ENCODE measurements around the gene WFIKKN1. TPM values are rescaled to one million over a fixed set of nuclear protein-coding genes. Genes with fewer than 3 reads are reported as not detected.
A peak's percentile ranks its signal among the peaks of the same experiment; 100 is the strongest.

WFIKKN1 gene
- total and polyA plus RNA-seq, 2 of the 4 experiments (the other 2 are of a cell fraction) = 0.10 TPM; not detected in 1

- POLR2A ChIA-PET (ENCODE audit: unreplicated experiment) = no interaction called here
These were observed 9.8 kb downstream of the WFIKKN1 start for GRCh38 chr16:640614-641013.

More at GRCh38 chr16:640614-641013, 9.8 kb downstream of the WFIKKN1 start:
- Histone ChIP-seq H4K91ac (ENCODE audit: insufficient read depth, low read depth, low read length) (no peak overlapping the region), H3K9me1 (ENCODE audit: insufficient read depth, low read length) (peaks cover 11% of the 10 kb centered on the region; the same call in 1 of the 2 replicates), H3K36me3 (ENCODE audit: control insufficient read depth, insufficient read depth, low read length) (no peaks in the 10 kb centered on the region), H3K9me3 (ENCODE audit: control insufficient read depth, insufficient read depth, low read length) (no peaks in the 10 kb centered on the region), H3K4me1 (ENCODE audit: control insufficient read depth, insufficient read depth, low read length) (peaks cover 11% of the 10 kb centered on the region), H3K27ac (ENCODE audit: insufficient read depth, low read length) (no peak overlapping the region), H3K4me3 (ENCODE audit: insufficient read depth, low read depth, low read length) (no peak overlapping the region), H3K14ac (replicated peaks; ENCODE audit: low read depth, low read length) (no peak overlapping the region), H4K8ac (ENCODE audit: low read depth in 2 of 2, low read length in 2 of 2) (no peak overlapping the region), H2BK5ac (ENCODE audit: low read depth, low read length, poor library complexity, severe bottlenecking) (no peak overlapping the region), H3K4ac (ENCODE audit: low read depth, low read length) (no peak overlapping the region), H3K23ac (ENCODE audit: low read depth, low read length) (no peak overlapping the region), H2AFZ (replicated peaks; ENCODE audit: low read length, poor library complexity) (no peak overlapping the region), H2AK9ac (replicated peaks; ENCODE audit: low read depth, low read length, poor library complexity) (peak overlapping the region; percentile 23), H4K5ac (ENCODE audit: low read depth, low read length) (no peak overlapping the region), H3K27me3 (ENCODE audit: control insufficient read depth, insufficient read depth, low read length) (no peaks in the 10 kb centered on the region), H3K79me1 (ENCODE audit: low read depth in 1 of 2, low read length in 2 of 2) (peaks cover 3 to 25% of the 10 kb centered on the region in 2 experiments; a peak in 2 of 4 replicates), H3K18ac (ENCODE audit: low read depth, low read length) (no peak overlapping the region), H2AK5ac (ENCODE audit: low read depth, low read length) (no peak overlapping the region), H2BK120ac (ENCODE audit: low read depth, low read length) (no peak overlapping the region), H3K9ac (ENCODE audit: low read depth, low read length) (no peak overlapping the region), H2BK20ac (ENCODE audit: low read depth, low read length) (no peak overlapping the region), H3K4me2 (ENCODE audit: low read depth, low read length) (no peak overlapping the region; the same call in 1 of the 2 replicates), H4K20me1 (ENCODE audit: insufficient read depth, low read length) (peaks cover 4% of the 10 kb centered on the region), H3K56ac (ENCODE audit: extremely low read depth, insufficient read depth, low read length) (no peak overlapping the region), H2BK15ac (ENCODE audit: low read depth, low read length) (no peak overlapping the region)
- CTCF ChIA-PET = no interaction called here
- ATAC-seq (ENCODE audit: low read depth) (no peak), DNase-seq (no peak)
- intact Hi-C loops (cut with micrococcal nuclease) = no loop called here
- WGBS, 2 experiments (ENCODE audit: extremely low coverage in 2 of 2, insufficient read length in 1 of 2) = no CpG with 5 or more reads among the region's 5 CpGs
- no TSS peak for BruUV-seq (replicated peaks)
- in situ Hi-C loops (cut with MboI; ENCODE audit: low sequenced_read_pairs) = loop anchor here (10.0 kb wide), 1 partner anchor 246 kb away; the partner anchor contains the start of gene NME4
- no peak for TF ChIP-seq SMC3 (IDR thresholded peaks at IDR 0.05; ENCODE audit: low read depth, low read length)
- no peak for TF ChIP-seq MXI1 (IDR thresholded peaks at IDR 0.05; ENCODE audit: borderline replicate concordance, low read depth, low read length)
- no peak for TF ChIP-seq RFX5 (IDR thresholded peaks at IDR 0.05; ENCODE audit: low read depth, low read length)
- TF ChIP-seq MAFK (IDR thresholded peaks at IDR 0.05; ENCODE audit: low read depth, low read length) = no peak
- no peak for TF ChIP-seq CHD1 (IDR thresholded peaks at IDR 0.05; ENCODE audit: low read depth, low read length)
- no peak for TF ChIP-seq BHLHE40 (IDR thresholded peaks at IDR 0.05; ENCODE audit: low read depth, low read length)
- no peak for TF ChIP-seq ELK1 (IDR thresholded peaks at IDR 0.05; ENCODE audit: borderline replicate concordance, low read depth, low read length)
- no peak for TF ChIP-seq MAZ (IDR thresholded peaks at IDR 0.05; ENCODE audit: borderline replicate concordance, low read depth, low read length)
- dilution Hi-C loops (cut with HindIII; ENCODE audit: low sequenced_read_pairs, unreplicated experiment) = no loop called here
